Activated naive CD8-positive, alpha-beta T cell treated with anti-CD3 and anti-CD28 coated beads, Interleukin-2, amount 50 U/mL, for 24 hours (primary cell): ENCODE measurements around the gene PIK3CG.
"Not testable (repeated sequence)": the region's sequence is repeated elsewhere in the genome, so short reads cannot be mapped to it uniquely, and the experiment has no call there.

Source experiments
- ATAC-seq: fragments of 150-1000 bp; cut with Tn5 transposase; one replicate; pipeline ENCODE4 v1.10.0; 2021
- DNase-seq: peaks from one replicate; pipeline ENCODE4 v3.0.0; 2021
- H3K27ac Mint-ChIP-seq: one replicate; pipeline ENCODE4 v1.8.0; 2021; ENCODE audit warnings: mild to moderate bottlenecking, mixed read lengths
- H3K27me3 Mint-ChIP-seq: one replicate; pipeline ENCODE4 v1.8.0; 2021; ENCODE audit warnings: mixed read lengths
- H3K36me3 Mint-ChIP-seq: one replicate; pipeline ENCODE4 v1.8.0; 2021; ENCODE audit warnings: low read depth, mixed read lengths
- H3K4me1 Mint-ChIP-seq: one replicate; pipeline ENCODE4 v1.8.0; 2021; ENCODE audit warnings: mixed read lengths
- H3K4me3 Mint-ChIP-seq: one replicate; pipeline ENCODE4 v1.8.0; 2021; ENCODE audit warnings: mild to moderate bottlenecking, moderate library complexity, mixed read lengths
- H3K9me3 Mint-ChIP-seq: one replicate; pipeline ENCODE4 v1.8.0; 2021; ENCODE audit warnings: mixed read lengths

Gene PIK3CG

DNA sequence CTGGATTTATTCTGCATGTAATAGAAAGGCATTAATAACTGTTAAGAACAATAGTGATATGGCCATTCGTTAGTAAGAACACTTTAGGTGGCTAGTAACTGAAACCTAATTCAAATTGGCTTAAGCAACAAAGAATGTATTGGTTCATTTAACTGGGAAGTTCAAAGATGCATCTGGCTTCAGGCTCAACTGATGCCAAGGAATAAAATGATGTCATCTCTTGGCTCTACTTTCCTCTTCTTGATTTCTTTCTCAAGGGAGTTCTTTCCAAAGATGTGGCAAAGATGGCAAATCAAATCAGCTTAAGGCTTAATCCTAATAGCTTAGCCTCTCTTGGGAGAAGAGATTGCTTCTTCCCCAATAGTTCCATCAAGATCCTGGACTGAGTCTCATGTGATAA lies 51.6 kb downstream of the PIK3CG start:
- Mint-ChIP-seq H3K27ac (no peak overlapping the region), H3K4me3 (no peak overlapping the region), H3K9me3 (peaks cover 19% of the 10 kb centered on the region), H3K27me3 (peaks cover 3% of the 10 kb centered on the region), H3K4me1 (peaks cover 4% of the 10 kb centered on the region), H3K36me3 (peaks cover 9% of the 10 kb centered on the region)
- ATAC-seq: no peak
- no peak for DNase-seq

DNA sequence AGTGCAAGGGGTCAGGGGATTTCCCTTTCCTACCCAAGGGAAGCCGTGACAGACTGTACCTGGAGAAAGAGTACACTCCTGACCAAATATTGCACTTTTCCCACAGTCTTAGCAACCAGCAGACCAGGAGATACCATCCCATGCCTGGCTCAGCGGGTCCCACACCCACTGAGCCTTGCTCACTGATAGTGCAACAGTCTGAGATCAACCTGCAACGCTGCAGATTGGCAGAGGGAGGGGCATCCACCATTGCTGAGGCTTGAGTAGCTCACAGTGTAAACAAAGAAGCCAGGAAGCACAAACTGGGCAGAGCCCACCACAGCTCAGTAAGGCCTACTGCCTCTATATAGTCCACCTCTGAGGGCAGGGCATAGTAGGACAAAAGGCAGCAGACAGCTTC lies 53.9 kb downstream of the PIK3CG start:
- Mint-ChIP-seq H3K4me3 (no peak overlapping the region), H3K4me1 (peaks cover 4% of the 10 kb centered on the region), H3K9me3 (peaks cover 31% of the 10 kb centered on the region), H3K27ac (no peak overlapping the region), H3K27me3 (peaks cover 3% of the 10 kb centered on the region), H3K36me3 (peaks cover 14% of the 10 kb centered on the region)
- DNase-seq (no peak), ATAC-seq (no peak)

DNA sequence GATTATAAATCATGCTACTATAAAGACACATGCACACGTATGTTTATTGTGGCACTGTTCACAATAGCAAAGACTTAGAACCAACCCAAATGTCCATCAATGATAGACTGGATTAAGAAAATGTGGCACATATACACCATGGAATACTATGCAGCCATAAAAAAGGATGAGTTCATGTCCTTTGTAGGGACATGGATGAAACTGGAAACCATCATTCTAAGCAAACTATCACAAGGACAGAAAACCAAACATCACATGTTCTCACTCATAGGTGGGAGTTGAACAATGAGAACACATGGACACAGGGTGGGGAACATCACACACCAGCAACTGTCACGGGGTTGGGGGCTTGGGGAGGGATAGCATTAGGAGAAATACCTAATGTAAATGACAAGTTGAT lies 59.4 kb downstream of the PIK3CG start:
- H3K4me1 Mint-ChIP-seq, ATAC-seq, H3K27me3 Mint-ChIP-seq, DNase-seq, H3K36me3 Mint-ChIP-seq, H3K27ac Mint-ChIP-seq, H3K4me3 Mint-ChIP-seq: not testable (repeated sequence)
- peaks cover 32% of the 10 kb centered on the region for H3K9me3 Mint-ChIP-seq

- DNase-seq (no peak), ATAC-seq (no peak)
- peaks cover 2% of the 10 kb centered on the region for H3K27me3 Mint-ChIP-seq
- H3K9me3 Mint-ChIP-seq: peaks cover 15% of the 10 kb centered on the region
- peaks cover 3% of the 10 kb centered on the region for H3K36me3 Mint-ChIP-seq
- H3K4me3 Mint-ChIP-seq: no peak overlapping the region
- no peak overlapping the region for H3K27ac Mint-ChIP-seq
- no peaks in the 10 kb centered on the region for H3K4me1 Mint-ChIP-seq
Measured at GRCh38 chr7:106926892-106927291, 61.8 kb downstream of the PIK3CG start.

DNA sequence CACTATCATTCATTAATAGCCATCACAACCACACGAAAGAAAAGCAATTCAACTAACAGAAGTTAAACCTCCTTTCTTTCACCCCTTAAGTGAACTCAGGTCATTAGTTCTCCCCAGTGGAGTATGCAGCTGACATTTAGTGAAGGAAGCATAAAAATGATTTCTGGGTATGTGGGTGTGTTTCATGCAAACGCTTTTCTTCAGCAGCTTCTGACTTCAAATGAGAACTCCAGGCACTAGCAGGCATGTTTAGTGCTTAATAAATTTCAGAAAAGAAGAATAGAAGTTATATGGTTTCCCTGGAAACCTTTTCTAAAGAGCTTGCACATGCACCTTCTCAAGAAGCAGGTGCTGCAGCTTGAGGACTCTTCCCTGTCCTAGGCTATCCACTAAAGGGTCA lies 62.5 kb downstream of the PIK3CG start:
- H3K4me1 Mint-ChIP-seq: no peaks in the 10 kb centered on the region
- DNase-seq: no peak
- no peak for ATAC-seq
- H3K4me3 Mint-ChIP-seq: no peak overlapping the region
- H3K9me3 Mint-ChIP-seq: peaks cover 9% of the 10 kb centered on the region
- H3K27me3 Mint-ChIP-seq: peaks cover 2% of the 10 kb centered on the region
- no peaks in the 10 kb centered on the region for H3K36me3 Mint-ChIP-seq
- H3K27ac Mint-ChIP-seq: no peak overlapping the region

DNA sequence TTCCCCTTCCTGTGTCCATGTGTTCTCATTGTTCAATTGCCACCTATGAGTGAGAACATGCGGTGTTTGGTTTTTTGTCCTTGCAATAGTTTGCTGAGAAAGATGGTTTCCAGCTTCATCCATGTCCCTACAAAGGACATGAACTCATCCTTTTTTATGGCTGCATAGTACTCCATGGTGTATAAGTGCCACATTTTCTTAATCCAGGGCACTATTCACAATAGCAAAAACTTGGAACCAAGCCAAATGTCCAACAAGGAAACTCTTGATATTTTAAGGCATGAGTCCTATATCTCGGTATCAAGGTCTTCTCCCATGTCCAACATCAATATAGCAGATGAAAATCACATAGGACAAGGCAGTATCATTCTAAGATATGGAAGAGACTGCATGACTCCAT lies 64.5 kb downstream of the PIK3CG start:
- ATAC-seq, H3K4me1 Mint-ChIP-seq, H3K36me3 Mint-ChIP-seq, H3K27me3 Mint-ChIP-seq, DNase-seq, H3K4me3 Mint-ChIP-seq, H3K9me3 Mint-ChIP-seq, H3K27ac Mint-ChIP-seq: not testable (repeated sequence)

GRCh38 chr7:106936236-106936635 lies 71.2 kb downstream of the PIK3CG start:
- H3K9me3 Mint-ChIP-seq: no peaks in the 10 kb centered on the region
- ATAC-seq: no peak
- peaks cover 3% of the 10 kb centered on the region for H3K27me3 Mint-ChIP-seq
- no peak overlapping the region for H3K4me3 Mint-ChIP-seq
- H3K27ac Mint-ChIP-seq: no peak overlapping the region
- no peaks in the 10 kb centered on the region for H3K36me3 Mint-ChIP-seq
- H3K4me1 Mint-ChIP-seq: peaks cover 7% of the 10 kb centered on the region
- DNase-seq: no peak

- not testable (repeated sequence) for H3K27me3 Mint-ChIP-seq, H3K9me3 Mint-ChIP-seq, H3K4me1 Mint-ChIP-seq, H3K27ac Mint-ChIP-seq, H3K36me3 Mint-ChIP-seq, DNase-seq, ATAC-seq, H3K4me3 Mint-ChIP-seq
Measured at GRCh38 chr7:106938122-106938521, 73.0 kb downstream of the PIK3CG start.

- Mint-ChIP-seq H3K4me3 (no peak overlapping the region), H3K9me3 (no peaks in the 10 kb centered on the region), H3K27ac (no peak overlapping the region), H3K36me3 (no peaks in the 10 kb centered on the region), H3K27me3 (peaks cover 1% of the 10 kb centered on the region), H3K4me1 (peaks cover 7% of the 10 kb centered on the region)
- no peak for ATAC-seq
- no peak for DNase-seq
Measured at GRCh38 chr7:106938803-106939202, 73.7 kb downstream of the PIK3CG start.

DNA sequence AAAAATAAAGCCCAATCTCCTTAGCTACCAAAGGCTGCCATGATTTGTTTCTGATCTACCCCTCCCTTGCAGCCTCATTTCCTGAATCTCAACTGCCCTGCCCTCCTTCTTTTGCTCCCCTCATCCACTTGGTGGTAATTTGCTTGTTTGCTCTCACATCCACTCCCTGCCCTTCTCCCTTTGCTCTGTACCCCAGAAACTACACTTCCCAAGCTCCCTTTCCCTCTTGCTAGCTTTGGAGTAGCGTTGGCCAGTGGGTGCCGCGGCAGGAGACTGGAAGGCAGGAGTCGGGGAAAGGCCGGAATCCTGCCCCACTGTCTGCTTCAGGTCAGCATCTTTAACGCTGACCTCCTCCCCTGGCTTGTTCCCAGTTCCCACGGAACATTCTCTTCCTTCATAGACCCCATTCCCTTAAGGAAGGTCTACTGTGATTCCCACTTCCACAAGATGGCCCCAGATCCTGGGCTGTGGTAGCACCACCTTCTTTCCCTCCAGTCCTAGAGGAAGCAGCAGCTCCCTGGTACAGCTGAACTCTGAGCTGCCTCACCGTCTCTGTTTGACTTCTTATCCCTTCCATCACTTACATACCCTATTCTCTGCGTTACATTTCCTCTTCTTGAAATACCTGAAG lies 79.1 kb downstream of the PIK3CG start:
- Mint-ChIP-seq H3K4me3 (no peak overlapping the region), H3K9me3 (no peaks in the 10 kb centered on the region), H3K27ac (no peak overlapping the region), H3K27me3 (peaks cover 2% of the 10 kb centered on the region), H3K4me1 (no peaks in the 10 kb centered on the region), H3K36me3 (no peaks in the 10 kb centered on the region)
- DNase-seq (no peak), ATAC-seq (no peak)

GRCh38 chr7:106947244-106947728 lies 82.2 kb downstream of the PIK3CG start:
- peaks cover 2% of the 10 kb centered on the region for H3K27me3 Mint-ChIP-seq
- H3K4me3 Mint-ChIP-seq: no peak overlapping the region
- no peaks in the 10 kb centered on the region for H3K4me1 Mint-ChIP-seq
- no peak overlapping the region for H3K27ac Mint-ChIP-seq
- ATAC-seq (peak; percentile 63), DNase-seq (peak; percentile 23)
- no peaks in the 10 kb centered on the region for H3K9me3 Mint-ChIP-seq
- no peaks in the 10 kb centered on the region for H3K36me3 Mint-ChIP-seq

DNA sequence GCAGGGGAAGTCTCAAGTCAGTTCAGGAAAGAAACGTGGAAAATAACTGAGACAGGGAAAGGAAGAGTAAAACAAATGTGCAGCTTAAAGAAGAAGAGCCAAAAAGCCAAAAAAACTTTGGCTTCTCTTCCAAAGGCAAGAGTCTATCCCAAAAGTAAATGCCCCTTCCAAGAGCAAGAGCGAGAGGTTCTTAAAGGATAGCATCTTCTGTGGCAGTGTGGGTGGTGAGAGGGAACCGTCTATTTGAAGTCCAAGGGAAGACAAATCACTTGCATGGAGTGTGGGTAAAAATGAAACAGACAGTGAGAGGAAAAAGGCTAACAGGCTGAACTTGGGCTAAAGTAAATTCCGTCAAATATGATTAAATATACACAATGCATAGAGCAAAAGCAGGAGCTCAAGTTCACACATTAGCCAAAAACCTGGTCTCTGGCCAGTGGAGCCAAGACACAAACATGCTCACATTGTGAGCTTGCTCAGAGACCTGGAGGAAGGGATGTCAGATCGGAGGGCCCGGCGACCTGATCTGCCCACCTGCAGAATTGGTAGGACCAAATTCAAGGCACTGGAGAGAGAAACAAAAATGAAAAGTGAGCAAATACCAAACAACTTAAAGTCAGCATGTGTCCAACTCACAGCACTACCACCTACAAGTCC lies 87.0 kb downstream of the PIK3CG start:
- Mint-ChIP-seq H3K9me3 (peaks cover 5% of the 10 kb centered on the region), H3K27ac (no peak overlapping the region), H3K27me3 (peaks cover 2% of the 10 kb centered on the region), H3K4me3 (no peak overlapping the region), H3K36me3 (no peaks in the 10 kb centered on the region), H3K4me1 (no peaks in the 10 kb centered on the region)
- DNase-seq: no peak
- ATAC-seq: no peak

DNA sequence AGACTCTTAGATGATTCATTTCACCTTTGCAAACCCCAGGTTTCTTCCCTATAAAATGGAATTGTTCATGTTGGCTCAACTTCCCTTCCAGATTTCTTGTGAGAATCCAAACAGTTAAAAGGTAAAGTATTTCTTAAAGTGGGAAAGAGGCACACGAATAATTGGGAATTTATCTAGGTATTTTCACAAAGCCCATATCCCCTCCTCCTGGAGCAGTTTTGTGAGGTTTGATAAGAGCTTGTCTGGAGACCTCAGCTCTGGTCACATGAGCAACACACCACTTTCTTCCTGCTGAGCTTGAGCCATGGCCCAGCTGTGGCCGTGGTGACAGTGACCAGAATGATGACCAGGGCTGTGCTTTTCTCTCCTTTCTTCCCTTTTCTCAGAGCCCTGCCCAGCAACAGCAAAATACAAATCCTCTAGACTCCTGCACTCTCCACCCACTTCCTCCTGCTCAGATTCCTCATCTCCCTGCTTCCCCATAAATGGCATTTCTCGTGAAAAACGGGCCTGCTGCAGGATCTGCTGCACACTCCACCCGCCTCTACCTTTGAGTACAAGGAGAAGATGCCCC lies 87.7 kb downstream of the PIK3CG start:
- H3K27ac Mint-ChIP-seq: no peak overlapping the region
- H3K9me3 Mint-ChIP-seq: peaks cover 5% of the 10 kb centered on the region
- no peaks in the 10 kb centered on the region for H3K36me3 Mint-ChIP-seq
- no peak overlapping the region for H3K4me3 Mint-ChIP-seq
- H3K4me1 Mint-ChIP-seq: no peaks in the 10 kb centered on the region
- H3K27me3 Mint-ChIP-seq: peaks cover 2% of the 10 kb centered on the region
- DNase-seq: no peak
- no peak for ATAC-seq

GRCh38 chr7:106954840-106955239 lies 89.8 kb downstream of the PIK3CG start:
- no peak overlapping the region for H3K4me3 Mint-ChIP-seq
- H3K27ac Mint-ChIP-seq: no peak overlapping the region
- no peaks in the 10 kb centered on the region for H3K36me3 Mint-ChIP-seq
- ATAC-seq: no peak
- H3K9me3 Mint-ChIP-seq: peaks cover 5% of the 10 kb centered on the region
- DNase-seq: no peak
- no peaks in the 10 kb centered on the region for H3K4me1 Mint-ChIP-seq
- no peaks in the 10 kb centered on the region for H3K27me3 Mint-ChIP-seq

DNA sequence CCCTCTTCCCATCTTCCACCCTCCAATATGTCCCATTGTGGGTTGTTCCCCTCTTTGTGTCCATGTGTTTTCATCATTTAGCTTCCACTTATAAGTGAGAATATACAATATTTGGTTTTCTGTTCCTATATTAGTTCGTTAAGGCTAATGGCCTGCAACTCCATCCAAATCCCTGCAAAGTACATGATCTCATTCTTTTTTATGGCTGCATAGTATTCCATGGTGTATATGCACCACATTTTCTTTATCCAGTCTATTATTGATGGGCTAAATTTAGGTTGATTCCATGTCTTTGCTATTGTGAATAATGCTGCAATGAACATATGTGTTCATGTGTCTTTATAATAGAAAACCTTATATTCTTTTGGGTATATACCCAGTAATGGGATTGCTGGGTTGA lies 90.8 kb downstream of the PIK3CG start:
- not testable (repeated sequence) for ATAC-seq, H3K36me3 Mint-ChIP-seq, DNase-seq, H3K27ac Mint-ChIP-seq, H3K4me3 Mint-ChIP-seq, H3K9me3 Mint-ChIP-seq, H3K27me3 Mint-ChIP-seq, H3K4me1 Mint-ChIP-seq
